Trophoblast cell (in vitro differentiated cells and primary cell): ENCODE data around the gene MTAP.

Experiments
- DNase-seq, 2 donors: peaks; one replicate each; pipeline ENCODE4 v3.0.0-alpha.2; 2016
- H2AFZ ChIP-seq: 2 replicates; pipeline ENCODE4 v1.6.1; 2013; ENCODE audit warnings: low read length, moderate library complexity, mild to moderate bottlenecking; ENCODE audit not compliant: insufficient read depth, poor library complexity
- H2AK5ac ChIP-seq: 2 replicates; pipeline ENCODE4 v1.6.1; 2013; ENCODE audit warnings: mild to moderate bottlenecking, low read length
- H2BK120ac ChIP-seq: 2 replicates; pipeline ENCODE4 v1.6.1; 2013; ENCODE audit warnings: low read length, mild to moderate bottlenecking, moderate library complexity; ENCODE audit not compliant: insufficient read depth, poor library complexity
- H2BK12ac ChIP-seq: 2 replicates; pipeline ENCODE4 v1.6.1; 2013; ENCODE audit warnings: mild to moderate bottlenecking, low read length, moderate library complexity
- H2BK5ac ChIP-seq: 2 replicates; pipeline ENCODE4 v1.6.1; 2013; ENCODE audit warnings: low read length, low read depth, moderate library complexity, mild to moderate bottlenecking; ENCODE audit not compliant: poor library complexity
- H3K14ac ChIP-seq: 2 replicates; pipeline ENCODE4 v1.6.1; 2013; ENCODE audit warnings: mild to moderate bottlenecking, low read length
- H3K18ac ChIP-seq: 2 replicates; pipeline ENCODE4 v1.6.1; 2013; ENCODE audit warnings: mild to moderate bottlenecking, low read length
- H3K23ac ChIP-seq: 2 replicates; pipeline ENCODE4 v1.6.1; 2013; ENCODE audit warnings: low read length
- H3K27ac ChIP-seq: 2 replicates; pipeline ENCODE4 v1.5.1; 2013; ENCODE audit warnings: low read depth, mild to moderate bottlenecking, inconsistent platforms, low read length, moderate library complexity
- H3K27me3 ChIP-seq: 2 replicates; pipeline ENCODE4 v1.6.1; 2013; ENCODE audit warnings: inconsistent platforms, mild to moderate bottlenecking, low read length, moderate library complexity; ENCODE audit not compliant: insufficient read depth
- H3K36me3 ChIP-seq, 2 experiments: 1 replicate in 1 of 2; 2 replicates in 1 of 2; pipeline ENCODE4 v1.6.1; 2013; ENCODE audit warnings: low read length in 2 of 2, mild to moderate bottlenecking in 2 of 2, moderate library complexity in 1 of 2; ENCODE audit not compliant: insufficient read depth in 2 of 2, control insufficient read depth in 1 of 2
- H3K4ac ChIP-seq: 2 replicates; pipeline ENCODE4 v1.6.1; 2013; ENCODE audit warnings: low read depth, mild to moderate bottlenecking, low read length, moderate library complexity
- H3K4me1 ChIP-seq, 2 experiments: 1 replicate in 1 of 2; 2 replicates in 1 of 2; pipeline ENCODE4 v1.6.1; 2013; ENCODE audit warnings: low read length in 2 of 2, mild to moderate bottlenecking in 2 of 2, moderate library complexity in 1 of 2; ENCODE audit not compliant: insufficient read depth in 2 of 2, control insufficient read depth in 1 of 2
- H3K4me2 ChIP-seq: 2 replicates; pipeline ENCODE4 v1.6.1; 2013; ENCODE audit warnings: inconsistent platforms, mild to moderate bottlenecking, low read length, moderate library complexity
- H3K4me3 ChIP-seq: 2 replicates; pipeline ENCODE4 v1.5.1; 2013; ENCODE audit warnings: mild to moderate bottlenecking, low read depth, low read length, inconsistent platforms
- H3K79me1 ChIP-seq: one replicate; pipeline ENCODE4 v1.6.1; 2013; ENCODE audit warnings: low read length
- H3K79me2 ChIP-seq: 2 replicates; pipeline ENCODE4 v1.6.1; 2013; ENCODE audit warnings: low read length, mild to moderate bottlenecking; ENCODE audit not compliant: control insufficient read depth, insufficient read depth, poor library complexity
- H3K9ac ChIP-seq: 2 replicates; pipeline ENCODE4 v1.6.1; 2013; ENCODE audit warnings: mild to moderate bottlenecking, low read length
- H3K9me3 ChIP-seq: 2 replicates; pipeline ENCODE4 v1.6.1; 2013; ENCODE audit warnings: low read depth, mild to moderate bottlenecking, control low read depth, inconsistent platforms, low read length; ENCODE audit not compliant: insufficient read depth
- H4K12ac ChIP-seq: 2 replicates; pipeline ENCODE4 v1.6.1; 2013; ENCODE audit warnings: low read depth, mild to moderate bottlenecking, low read length, moderate library complexity
- H4K8ac ChIP-seq: 2 replicates; pipeline ENCODE4 v1.6.1; 2013; ENCODE audit warnings: low read depth, mild to moderate bottlenecking, low read length, moderate library complexity
- H4K91ac ChIP-seq: one replicate; pipeline ENCODE4 v1.6.1; 2013; ENCODE audit warnings: low read depth, mild to moderate bottlenecking, low read length, moderate library complexity
- WGBS: extraction: QIAGEN DNeasy Blood & Tissue Kit; methylation state at CpG from one replicate; pipeline ENCODE4 v1.1.7; 2013; ENCODE audit warnings: missing lambda C conversion rate; ENCODE audit not compliant: insufficient read length, insufficient coverage; ENCODE audit errors: extremely low coverage; 5-methylcytosine and 5-hydroxymethylcytosine counted together

Gene MTAP

DNA sequence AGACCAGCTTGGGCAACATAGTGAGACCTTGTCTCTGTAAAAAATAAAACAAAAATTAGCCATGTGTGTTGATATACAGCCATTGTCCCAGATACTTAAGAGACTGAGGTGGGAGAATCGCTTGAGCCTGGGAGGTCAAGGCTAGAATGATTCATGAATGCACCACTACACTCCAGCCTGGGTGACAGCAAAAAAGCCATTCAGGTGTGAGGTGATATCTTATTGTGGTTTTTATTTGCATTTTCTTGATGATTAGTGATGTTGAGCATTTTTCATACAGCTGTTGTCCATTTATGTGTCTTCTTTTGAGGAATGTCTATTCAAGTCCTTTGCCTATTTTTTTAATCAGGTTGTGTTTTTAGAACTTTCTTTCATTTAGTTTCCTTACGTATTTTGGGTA is 23.2 kb downstream of the MTAP start:
- H3K18ac ChIP-seq, result no peak overlapping the region
- H3K79me1 ChIP-seq, result no peaks in the 10 kb centered on the region
- no peak overlapping the region for H2BK5ac ChIP-seq
- H3K9ac ChIP-seq, result no peak overlapping the region
- no CpG with 5 or more reads among the region's 2 CpGs for WGBS
- no peak overlapping the region for H2BK12ac ChIP-seq
- H3K27me3 ChIP-seq, result no peaks in the 10 kb centered on the region
- H2AFZ ChIP-seq, result no peak overlapping the region
- no peak overlapping the region for H2AK5ac ChIP-seq
- no peak overlapping the region for H2BK120ac ChIP-seq
- H3K4ac ChIP-seq, result no peak overlapping the region
- peaks cover 4% of the 10 kb centered on the region for H3K9me3 ChIP-seq
- no peak overlapping the region for H3K27ac ChIP-seq
- no peak overlapping the region for H3K23ac ChIP-seq
- no peaks in the 10 kb centered on the region for H3K79me2 ChIP-seq
- H4K91ac ChIP-seq, result no peak overlapping the region
- H4K12ac ChIP-seq, result no peak overlapping the region
- no peak overlapping the region for H3K14ac ChIP-seq
- H3K4me1 ChIP-seq, result peaks cover 0 to 2% of the 10 kb centered on the region in 2 experiments
- H3K4me2 ChIP-seq, result no peak overlapping the region
- H3K36me3 ChIP-seq, result peaks cover 10 to 18% of the 10 kb centered on the region in 2 experiments
- no peak overlapping the region for H3K4me3 ChIP-seq
- H4K8ac ChIP-seq, result no peak overlapping the region
- no peak for DNase-seq

DNA sequence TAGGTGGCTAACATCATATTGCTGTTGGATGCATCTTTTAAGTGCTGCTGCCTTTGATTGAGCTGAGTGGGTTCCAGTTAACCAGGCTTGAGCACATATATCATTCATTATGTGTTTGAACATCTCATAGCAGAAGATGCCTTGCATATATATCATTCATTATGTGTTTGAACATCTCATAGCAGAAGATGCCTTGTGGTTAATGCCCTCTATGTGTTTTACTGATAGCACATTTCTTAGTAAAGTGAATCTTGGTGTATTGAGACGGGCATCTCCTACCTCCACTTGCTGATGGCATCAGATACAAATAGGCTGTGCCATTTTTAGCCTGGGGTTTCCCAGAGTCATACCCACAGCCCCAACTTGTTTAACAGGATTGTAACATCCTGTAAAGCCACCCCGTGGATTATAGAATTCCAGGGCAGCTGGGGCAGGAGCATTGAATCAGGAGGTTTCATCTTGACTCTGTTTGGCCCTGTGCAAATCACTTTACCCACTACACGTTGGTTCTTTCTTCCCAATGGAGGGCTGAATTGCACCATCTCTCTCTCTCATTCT is 26.5 kb downstream of the MTAP start:
- no peaks in the 10 kb centered on the region for H3K79me2 ChIP-seq
- no peak for DNase-seq
- no peaks in the 10 kb centered on the region for H3K27me3 ChIP-seq
- no peak overlapping the region for H2BK5ac ChIP-seq
- no CpG with 5 or more reads among the region's 3 CpGs for WGBS
- H3K18ac ChIP-seq, result no peak overlapping the region
- peaks cover 4% of the 10 kb centered on the region for H3K9me3 ChIP-seq
- no peak overlapping the region for H4K8ac ChIP-seq
- no peak overlapping the region for H3K14ac ChIP-seq
- H3K23ac ChIP-seq, result no peak overlapping the region
- peaks cover 2% of the 10 kb centered on the region for H3K79me1 ChIP-seq
- H2BK12ac ChIP-seq, result no peak overlapping the region
- H3K27ac ChIP-seq, result no peak overlapping the region
- peaks cover 0 to 2% of the 10 kb centered on the region in 2 experiments for H3K4me1 ChIP-seq
- H3K4me2 ChIP-seq, result no peak overlapping the region
- H3K36me3 ChIP-seq, result peaks cover 12 to 28% of the 10 kb centered on the region in 2 experiments
- no peak overlapping the region for H2AK5ac ChIP-seq
- no peak overlapping the region for H2BK120ac ChIP-seq
- H3K4me3 ChIP-seq, result no peak overlapping the region
- H2AFZ ChIP-seq, result no peak overlapping the region
- no peak overlapping the region for H4K12ac ChIP-seq
- no peak overlapping the region for H3K9ac ChIP-seq
- no peak overlapping the region for H4K91ac ChIP-seq
- no peak overlapping the region for H3K4ac ChIP-seq

DNA sequence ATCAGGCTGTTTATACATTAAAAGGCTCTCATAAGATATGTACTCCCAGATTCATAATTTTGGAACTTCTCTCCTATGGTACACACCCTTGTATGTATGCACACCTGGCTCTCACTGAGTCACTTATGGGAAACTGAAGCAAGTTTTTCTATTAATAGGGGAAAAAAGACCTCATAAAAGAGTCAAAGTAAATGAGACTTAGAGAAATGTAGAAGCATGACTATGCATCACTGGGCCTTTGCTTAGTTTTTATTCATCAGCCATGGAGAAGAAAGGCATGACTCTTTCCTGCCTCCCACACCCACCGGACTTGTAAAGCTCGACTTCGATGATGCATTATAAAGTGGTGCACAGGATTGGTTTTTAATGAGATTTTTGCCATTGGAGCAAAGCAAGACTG is 28.2 kb downstream of the MTAP start:
- Histone ChIP-seq H3K9ac (no peak overlapping the region), H4K91ac (no peak overlapping the region), H3K36me3 (peaks cover 6 to 21% of the 10 kb centered on the region in 2 experiments)

DNA sequence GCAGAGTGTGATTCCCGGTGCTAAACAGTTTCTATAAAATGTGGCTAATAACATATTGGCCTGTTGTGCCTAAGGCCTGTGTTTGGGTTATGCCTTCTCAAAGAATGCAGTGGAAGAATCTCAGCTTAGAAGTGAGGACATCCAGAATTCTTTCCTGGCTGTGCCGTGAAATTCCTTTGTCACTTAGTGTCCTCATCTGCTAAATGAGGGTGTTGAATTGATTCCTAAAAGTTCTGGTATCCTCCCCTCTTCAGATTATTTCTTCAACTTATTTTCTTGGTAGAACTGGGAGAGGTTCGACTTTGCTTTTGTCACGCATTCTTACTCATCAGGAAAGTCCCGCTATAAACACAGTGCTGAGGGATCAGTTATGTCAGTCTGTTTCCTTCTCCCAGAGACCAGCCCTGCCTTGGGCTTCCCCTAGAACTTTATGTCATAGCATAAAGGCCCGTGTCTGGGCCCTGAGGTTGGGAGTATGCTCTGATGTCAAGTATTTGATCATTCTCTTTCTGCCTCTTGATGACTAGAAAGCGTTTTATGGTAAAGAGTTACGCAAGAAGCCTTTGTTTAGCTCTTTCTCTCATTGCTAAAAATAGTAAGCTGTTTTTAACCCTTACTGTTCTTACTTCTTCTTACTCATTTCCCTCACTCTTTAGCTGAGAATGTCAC is 29.5 kb downstream of the MTAP start:
- Histone ChIP-seq H2BK5ac (no peak overlapping the region), H2BK120ac (no peak overlapping the region), H3K14ac (no peak overlapping the region), H3K79me1 (peaks cover 2% of the 10 kb centered on the region), H3K27ac (peak overlapping the region; percentile 7), H3K4me1 (peaks cover 0 to 2% of the 10 kb centered on the region in 2 experiments), H4K91ac (no peak overlapping the region), H3K9me3 (no peaks in the 10 kb centered on the region), H2AFZ (no peak overlapping the region), H3K27me3 (no peaks in the 10 kb centered on the region), H3K18ac (no peak overlapping the region), H3K4me3 (no peak overlapping the region), H4K8ac (no peak overlapping the region), H2BK12ac (no peak overlapping the region), H2AK5ac (no peak overlapping the region), H3K4me2 (no peak overlapping the region), H3K9ac (no peak overlapping the region), H3K79me2 (no peaks in the 10 kb centered on the region), H3K36me3 (peaks cover 7 to 22% of the 10 kb centered on the region in 2 experiments), H4K12ac (no peak overlapping the region), H3K23ac (no peak overlapping the region), H3K4ac (no peak overlapping the region)
- peak; percentile 73 to 79 for DNase-seq
- WGBS, result no CpG with 5 or more reads among the region's 8 CpGs

More for the DNA sequence above, 28.2 kb downstream of the MTAP start:
- Histone ChIP-seq H3K18ac (no peak overlapping the region), H3K27me3 (no peaks in the 10 kb centered on the region), H3K79me2 (no peaks in the 10 kb centered on the region), H2AK5ac (no peak overlapping the region), H2BK5ac (no peak overlapping the region), H3K4me3 (no peak overlapping the region), H2AFZ (no peak overlapping the region), H3K79me1 (peaks cover 2% of the 10 kb centered on the region), H2BK120ac (no peak overlapping the region), H3K9me3 (no peaks in the 10 kb centered on the region), H2BK12ac (no peak overlapping the region), H3K27ac (no peak overlapping the region), H4K12ac (no peak overlapping the region), H3K23ac (no peak overlapping the region), H3K4me2 (no peak overlapping the region), H3K14ac (no peak overlapping the region), H3K4ac (no peak overlapping the region), H4K8ac (no peak overlapping the region), H3K4me1 (peaks cover 0 to 2% of the 10 kb centered on the region in 2 experiments)
- no peak for DNase-seq
- WGBS, result no CpG with 5 or more reads among the region's 3 CpGs
